ENCODE results near the gene MAT2B.
A peak's percentile ranks its signal among the peaks of the same experiment; 100 is the strongest.

Gene MAT2B

DNA sequence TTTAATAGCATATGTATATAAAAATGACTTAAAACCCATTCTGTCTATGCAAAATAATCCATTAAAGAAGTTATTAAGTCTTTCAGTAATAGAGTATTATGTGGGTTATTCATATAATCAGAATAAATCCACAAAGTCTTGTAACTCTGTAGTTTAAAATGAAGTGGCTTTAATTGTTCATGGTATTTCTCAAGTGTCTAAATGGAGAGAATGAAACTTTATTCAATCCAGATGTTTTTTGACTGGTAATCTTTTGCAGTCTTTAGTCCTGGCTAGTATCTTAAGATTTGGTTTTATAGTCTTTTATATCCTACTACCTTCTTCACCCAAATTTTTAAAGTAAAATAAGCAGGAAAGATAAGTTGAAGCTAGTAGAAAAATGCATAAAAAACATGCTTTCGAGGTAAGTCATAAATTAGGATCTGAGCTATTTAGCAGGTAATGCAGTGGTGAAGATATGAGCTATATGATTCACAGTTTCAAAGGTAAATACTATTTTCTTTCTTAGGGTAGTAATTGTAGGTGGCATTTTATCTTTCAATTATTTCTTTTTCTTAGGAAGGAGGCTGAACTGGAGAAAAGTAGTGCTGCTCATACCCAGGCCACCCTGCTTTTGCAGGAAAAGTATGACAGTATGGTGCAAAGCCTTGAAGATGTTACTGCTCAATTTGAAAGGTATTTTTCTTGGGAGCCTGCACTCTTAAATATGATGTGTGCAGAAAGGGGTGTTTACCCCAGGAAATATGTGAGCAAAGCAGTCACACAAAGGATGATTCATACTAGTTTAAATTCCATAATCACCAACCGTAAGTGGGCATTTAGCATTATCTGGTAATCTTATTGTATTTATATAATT lies 27.1 kb upstream of the MAT2B start:
- POLR2A ChIA-PET: interaction anchor here (1.7 kb wide), 1 partner anchor 18 kb away, joined by 6 read pairs; the partner anchor contains the start of genes HMMR and NUDCD2
- H3K27ac ChIP-seq (ENCODE audit: extremely low read depth, low read depth, low read length): no peak overlapping the region

GRCh38 chr5:163478982-163479271 lies 26.5 kb upstream of the MAT2B start:
- no peaks in the 10 kb centered on the region for H3K4me1 ChIP-seq (ENCODE audit: control insufficient read depth, insufficient read depth, low read length)
- H3K36me3 ChIP-seq (ENCODE audit: control insufficient read depth in 2 of 2, insufficient read depth in 1 of 2, low read length in 2 of 2): peaks cover 59 to 85% of the 10 kb centered on the region in 2 experiments
- ChIA-PET POLR2A (interaction anchor here (1.5 kb wide), 1 partner anchor 19 kb away, joined by 8 read pairs; the partner anchor contains the start of genes HMMR and NUDCD2), CTCF (interaction anchor here (0.6 kb wide), 1 partner anchor 417 kb away, joined by 4 read pairs; no protein-coding TSS in a partner anchor)
- no peak overlapping the region for H3K4me3 ChIP-seq (ENCODE audit: low read depth, low read length)
- H3K9me3 ChIP-seq (ENCODE audit: control insufficient read depth, insufficient read depth, low read depth, low read length): no peaks in the 10 kb centered on the region
- no peak overlapping the region for H3K27ac ChIP-seq (ENCODE audit: extremely low read depth, low read depth, low read length)
- no peak for TF ChIP-seq MZF1 (tag by site-specific recombination; IDR thresholded peaks at IDR 0.05; ENCODE audit: borderline replicate concordance)
- TF ChIP-seq, protein P1, sequence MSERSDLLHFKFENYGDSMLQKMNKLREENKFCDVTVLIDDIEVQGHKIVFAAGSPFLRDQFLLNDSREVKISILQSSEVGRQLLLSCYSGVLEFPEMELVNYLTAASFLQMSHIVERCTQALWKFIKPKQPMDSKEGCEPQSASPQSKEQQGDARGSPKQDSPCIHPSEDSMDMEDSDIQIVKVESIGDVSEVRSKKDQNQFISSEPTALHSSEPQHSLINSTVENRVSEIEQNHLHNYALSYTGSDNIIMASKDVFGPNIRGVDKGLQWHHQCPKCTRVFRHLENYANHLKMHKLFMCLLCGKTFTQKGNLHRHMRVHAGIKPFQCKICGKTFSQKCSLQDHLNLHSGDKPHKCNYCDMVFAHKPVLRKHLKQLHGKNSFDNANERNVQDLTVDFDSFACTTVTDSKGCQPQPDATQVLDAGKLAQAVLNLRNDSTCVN (tag by site-specific recombination; optimal IDR thresholded peaks at IDR 0.05): no peak
- TF ChIP-seq ZNF747 (tag by site-specific recombination; IDR thresholded peaks at IDR 0.05): no peak
- TF ChIP-seq ZNF529 (tag by site-specific recombination; IDR thresholded peaks at IDR 0.05; ENCODE audit: insufficient replicate concordance): no peak
- no peak for TF ChIP-seq ZNF114 (tag by site-specific recombination; IDR thresholded peaks at IDR 0.05)
- no peak for TF ChIP-seq ZNF292 (tag by site-specific recombination; IDR thresholded peaks at IDR 0.05; ENCODE audit: borderline replicate concordance, low read depth)
- no peak for TF ChIP-seq ZNF549 (tag by site-specific recombination; IDR thresholded peaks at IDR 0.05)
- no peak for TF ChIP-seq ZNF223 (tag by site-specific recombination; IDR thresholded peaks at IDR 0.05)
- no peak for TF ChIP-seq IKZF3 (tag by site-specific recombination; IDR thresholded peaks at IDR 0.05)
- TF ChIP-seq ZNF335 (tag by site-specific recombination; conservative IDR thresholded peaks at IDR 0.05): no peak
- no peak for TF ChIP-seq ZNF426 (tag by site-specific recombination; IDR thresholded peaks at IDR 0.05)

More for the DNA sequence above, 27.1 kb upstream of the MAT2B start:
- no peak overlapping the region for H3K4me3 ChIP-seq (ENCODE audit: low read depth, low read length)
- H3K4me1 ChIP-seq (ENCODE audit: control insufficient read depth, insufficient read depth, low read length): no peaks in the 10 kb centered on the region
- peaks cover 59 to 83% of the 10 kb centered on the region in 2 experiments for H3K36me3 ChIP-seq (ENCODE audit: control insufficient read depth in 2 of 2, insufficient read depth in 1 of 2, low read length in 2 of 2)
- no peaks in the 10 kb centered on the region for H3K9me3 ChIP-seq (ENCODE audit: control insufficient read depth, insufficient read depth, low read depth, low read length)
- CTCF ChIA-PET: interaction anchor here (0.6 kb wide), 1 partner anchor 418 kb away, joined by 4 read pairs; no protein-coding TSS in a partner anchor
- TF ChIP-seq ZNF488 (tag by site-specific recombination; IDR thresholded peaks at IDR 0.05): no peak
- TF ChIP-seq, protein P2, sequence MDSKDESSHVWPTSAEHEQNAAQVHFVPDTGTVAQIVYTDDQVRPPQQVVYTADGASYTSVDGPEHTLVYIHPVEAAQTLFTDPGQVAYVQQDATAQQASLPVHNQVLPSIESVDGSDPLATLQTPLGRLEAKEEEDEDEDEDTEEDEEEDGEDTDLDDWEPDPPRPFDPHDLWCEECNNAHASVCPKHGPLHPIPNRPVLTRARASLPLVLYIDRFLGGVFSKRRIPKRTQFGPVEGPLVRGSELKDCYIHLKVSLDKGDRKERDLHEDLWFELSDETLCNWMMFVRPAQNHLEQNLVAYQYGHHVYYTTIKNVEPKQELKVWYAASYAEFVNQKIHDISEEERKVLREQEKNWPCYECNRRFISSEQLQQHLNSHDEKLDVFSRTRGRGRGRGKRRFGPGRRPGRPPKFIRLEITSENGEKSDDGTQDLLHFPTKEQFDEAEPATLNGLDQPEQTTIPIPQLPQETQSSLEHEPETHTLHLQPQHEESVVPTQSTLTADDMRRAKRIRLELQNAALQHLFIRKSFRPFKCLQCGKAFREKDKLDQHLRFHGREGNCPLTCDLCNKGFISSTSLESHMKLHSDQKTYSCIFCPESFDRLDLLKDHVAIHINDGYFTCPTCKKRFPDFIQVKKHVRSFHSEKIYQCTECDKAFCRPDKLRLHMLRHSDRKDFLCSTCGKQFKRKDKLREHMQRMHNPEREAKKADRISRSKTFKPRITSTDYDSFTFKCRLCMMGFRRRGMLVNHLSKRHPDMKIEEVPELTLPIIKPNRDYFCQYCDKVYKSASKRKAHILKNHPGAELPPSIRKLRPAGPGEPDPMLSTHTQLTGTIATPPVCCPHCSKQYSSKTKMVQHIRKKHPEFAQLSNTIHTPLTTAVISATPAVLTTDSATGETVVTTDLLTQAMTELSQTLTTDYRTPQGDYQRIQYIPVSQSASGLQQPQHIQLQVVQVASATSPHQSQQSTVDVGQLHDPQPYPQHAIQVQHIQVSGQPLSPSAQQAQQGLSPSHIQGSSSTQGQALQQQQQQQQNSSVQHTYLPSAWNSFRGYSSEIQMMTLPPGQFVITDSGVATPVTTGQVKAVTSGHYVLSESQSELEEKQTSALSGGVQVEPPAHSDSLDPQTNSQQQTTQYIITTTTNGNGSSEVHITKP (tag by site-specific recombination; IDR thresholded peaks at IDR 0.05): 0 out of 2 replicates have a peak, but pooled peaks have one; percentile 15
